GM19438 (cell line): ENCODE measurements around the gene NPC1.
"Not testable (repeated sequence)": the region's sequence is repeated elsewhere in the genome, so short reads cannot be mapped to it uniquely, and the experiment has no call there.

ENCODE experiments used
- ATAC-seq: cut with Tn5 transposase; IDR thresholded peaks from one replicate; pipeline ENCODE4 v1.9.1; 2021; ENCODE audit warnings: low read depth; ENCODE audit not compliant: unreplicated experiment

Gene NPC1

DNA sequence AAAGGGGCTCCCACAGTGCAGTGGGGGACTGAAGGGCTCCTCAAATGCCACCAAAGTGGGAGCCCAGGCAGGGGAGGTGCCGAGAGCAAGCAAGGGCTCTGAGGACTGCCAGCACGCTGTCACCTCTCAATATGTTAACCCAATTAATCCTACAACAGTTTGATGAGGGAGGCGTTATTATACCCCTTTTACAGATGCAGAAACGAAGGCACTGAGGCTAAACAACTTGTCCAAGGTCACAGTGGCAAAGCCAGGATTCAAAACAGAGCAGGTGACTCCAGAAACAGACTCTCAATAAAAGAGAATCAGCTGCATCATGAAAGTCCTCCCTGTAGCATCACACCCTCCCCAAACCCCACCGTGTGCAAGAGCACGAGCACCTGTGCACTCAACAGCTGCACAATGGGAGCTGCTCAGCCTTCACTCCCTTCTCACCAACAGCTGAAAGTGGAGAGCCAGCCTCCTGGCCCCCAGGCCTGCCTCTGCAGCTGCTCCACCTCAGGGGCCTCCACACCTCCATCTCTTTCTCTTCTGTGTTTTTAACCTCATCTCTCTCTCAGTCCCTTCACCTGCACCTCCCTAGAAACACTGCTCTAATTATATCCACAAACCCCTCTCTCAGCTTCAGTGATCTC is 8.1 kb downstream of the NPC1 start:
- no peak for ATAC-seq

DNA sequence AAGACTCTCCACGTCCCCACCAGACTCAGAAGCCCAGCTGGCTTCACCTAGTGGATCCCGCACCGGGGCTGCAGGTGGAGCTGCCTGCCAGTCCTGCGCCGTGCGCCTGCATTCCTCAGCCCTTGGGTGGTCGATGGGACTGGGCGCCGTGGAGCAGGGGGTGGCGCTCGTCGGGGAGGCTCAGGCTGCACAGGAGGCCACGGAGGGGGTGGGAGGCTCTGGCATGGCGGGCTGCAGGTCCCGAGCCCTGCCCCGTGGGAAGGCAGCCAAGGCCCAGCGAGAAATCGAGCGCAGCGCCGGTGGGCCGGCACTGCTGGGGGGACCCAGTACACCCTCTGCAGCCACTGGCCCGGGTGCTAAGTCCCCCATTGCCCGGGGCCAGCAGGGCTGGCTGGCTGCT is 8.8 kb downstream of the NPC1 start:
- not testable (repeated sequence) for ATAC-seq

- no peak for ATAC-seq
Observed at GRCh38 chr18:23575309-23575651, 11.0 kb downstream of the NPC1 start.

GRCh38 chr18:23574611-23575308 is 11.5 kb downstream of the NPC1 start:
- ATAC-seq, result no peak

GRCh38 chr18:23573626-23574431 is 12.5 kb downstream of the NPC1 start:
- no peak for ATAC-seq

- ATAC-seq, result no peak
Observed at GRCh38 chr18:23573020-23573419, 13.3 kb downstream of the NPC1 start.

GRCh38 chr18:23572570-23572969 is 13.7 kb downstream of the NPC1 start:
- no peak for ATAC-seq

DNA sequence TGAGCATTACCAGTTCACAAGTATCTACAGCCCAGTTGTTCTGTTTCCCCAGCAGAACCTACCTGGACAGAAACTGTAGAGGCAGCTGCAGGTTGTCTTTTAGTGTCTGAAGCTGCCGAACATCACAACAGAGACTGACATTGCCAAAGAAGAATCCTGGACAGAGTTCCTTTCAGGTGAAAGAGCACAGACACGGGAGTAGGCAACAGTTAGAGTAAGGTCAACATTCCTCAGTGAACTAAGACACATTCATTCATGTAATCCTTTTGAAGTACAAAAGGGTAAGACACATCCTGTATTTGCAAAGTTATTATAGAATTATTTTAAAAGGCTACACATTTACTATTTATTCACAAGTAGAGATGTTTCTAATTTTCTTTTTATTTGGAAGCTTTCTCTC is 14.3 kb downstream of the NPC1 start:
- no peak for ATAC-seq

GRCh38 chr18:23570912-23571504 is 15.3 kb downstream of the NPC1 start:
- ATAC-seq, result no peak

GRCh38 chr18:23569299-23570063 is 16.8 kb downstream of the NPC1 start:
- ATAC-seq, result no peak

DNA sequence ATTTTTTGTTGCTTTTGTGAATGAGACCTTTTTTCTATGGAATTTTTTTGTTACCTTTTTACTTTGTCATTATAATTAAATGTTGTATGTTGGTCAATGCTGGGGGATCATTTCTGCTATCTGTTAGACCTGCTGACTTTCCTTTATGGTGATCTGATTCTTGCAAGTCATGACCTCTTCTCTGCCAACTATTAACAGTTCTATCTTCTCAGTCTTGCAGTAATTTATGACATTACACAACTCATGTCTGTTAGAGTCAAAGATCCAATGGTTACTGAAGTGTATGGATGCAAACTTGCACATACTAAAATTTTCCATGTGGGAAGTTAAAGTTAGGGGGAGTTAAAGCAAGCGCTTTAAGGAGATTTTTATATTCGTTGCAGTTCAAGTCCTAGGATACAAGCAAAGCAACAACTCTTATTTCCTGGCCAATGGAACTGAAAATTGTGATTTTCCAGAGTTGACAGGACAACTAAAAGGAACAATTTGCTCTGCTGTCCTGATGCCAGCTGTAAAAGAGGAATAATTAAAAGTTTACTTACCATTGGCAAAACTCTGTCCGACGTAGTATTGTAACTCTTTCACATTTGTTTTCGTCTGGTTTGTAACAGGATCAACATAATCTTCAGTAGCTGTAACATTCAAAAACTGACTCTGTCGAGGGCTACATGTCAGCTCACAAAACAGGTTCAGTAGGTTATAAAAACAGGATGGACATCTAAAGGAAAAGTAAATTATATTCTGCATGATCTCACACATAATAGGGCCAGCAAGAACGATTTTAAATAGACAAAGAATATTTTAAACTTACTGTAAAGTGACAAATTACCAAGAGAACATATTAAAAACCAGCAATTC is 17.8 kb downstream of the NPC1 start:
- no peak for ATAC-seq

DNA sequence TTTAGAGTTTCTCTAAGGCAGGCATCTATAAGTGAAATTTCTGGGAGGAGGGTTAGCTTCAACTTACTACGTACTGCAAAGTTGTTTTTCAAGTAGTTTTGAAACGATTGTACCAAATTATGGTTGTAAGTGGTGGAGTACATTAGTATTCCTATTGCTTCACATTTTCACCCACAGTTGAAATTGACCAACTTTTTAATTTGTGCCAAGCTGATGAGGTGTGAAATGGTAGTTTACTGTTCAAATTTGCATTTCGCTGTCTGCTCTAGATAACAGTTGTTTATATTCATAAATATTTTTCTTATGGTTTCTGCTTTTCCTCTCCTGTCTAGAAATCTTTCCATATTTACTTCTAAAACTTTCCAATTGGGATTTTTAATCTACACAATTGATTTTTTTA is 18.6 kb downstream of the NPC1 start:
- ATAC-seq, result no peak

DNA sequence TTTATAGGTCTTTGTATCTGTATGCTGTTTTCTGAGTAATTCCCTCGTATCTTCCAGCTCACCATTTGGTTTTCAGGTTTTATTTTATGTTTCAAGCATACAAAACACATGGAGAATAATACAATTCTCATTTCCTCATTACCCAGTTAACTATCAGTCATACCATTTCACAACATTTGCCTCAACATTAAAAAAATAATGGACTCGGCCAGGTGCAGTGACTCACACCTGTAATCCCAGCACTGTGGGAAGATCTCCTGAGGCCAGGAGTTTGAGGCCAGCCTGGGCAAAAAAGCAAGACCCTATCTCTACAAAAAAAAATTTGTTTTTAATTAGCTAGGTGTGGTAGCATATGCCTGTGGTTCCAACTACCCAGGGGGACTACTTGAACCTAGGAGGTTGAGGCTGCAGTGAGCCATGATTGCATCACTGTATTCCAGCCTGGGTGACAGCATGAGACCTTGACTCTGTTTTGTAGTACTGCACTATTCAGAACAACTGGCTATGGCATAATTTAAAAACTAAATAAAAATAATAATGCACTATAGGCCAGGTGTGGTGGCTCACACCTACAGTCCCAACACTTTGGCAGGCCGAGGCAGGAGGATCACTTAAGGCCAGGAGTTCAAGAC is 20.3 kb downstream of the NPC1 start:
- ATAC-seq, result no peak

DNA sequence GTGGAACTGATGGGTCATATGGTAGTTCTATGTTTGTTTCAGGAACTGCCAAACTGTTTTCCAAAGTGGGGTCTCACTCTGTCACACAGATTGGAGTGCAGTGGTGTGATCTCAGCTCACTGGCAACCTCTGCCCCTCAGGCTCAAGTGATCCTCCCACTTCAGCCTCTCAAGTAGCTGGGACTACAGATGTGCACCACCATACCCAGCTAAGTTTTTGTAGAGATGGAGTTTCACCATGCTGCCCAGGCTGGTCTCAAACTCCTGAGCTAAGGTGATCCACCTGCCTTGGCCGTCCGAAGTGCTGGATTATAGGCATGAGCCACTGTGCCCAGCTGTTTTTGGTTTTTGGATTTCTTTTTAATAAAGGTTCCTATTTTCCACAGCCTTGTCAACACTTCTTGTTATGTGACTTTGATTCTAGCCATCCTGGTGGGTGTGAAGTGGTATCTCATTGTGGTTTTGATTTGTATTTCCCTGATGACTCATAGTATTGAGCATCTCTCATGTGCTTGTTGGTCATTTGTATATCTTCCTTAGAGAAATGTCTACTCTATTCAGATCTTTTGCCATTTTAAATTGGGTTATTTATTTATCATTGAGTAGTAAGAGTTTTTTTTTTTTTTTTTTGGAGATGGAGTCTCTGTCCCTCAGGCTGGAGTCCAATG is 22.8 kb downstream of the NPC1 start:
- ATAC-seq, result no peak

DNA sequence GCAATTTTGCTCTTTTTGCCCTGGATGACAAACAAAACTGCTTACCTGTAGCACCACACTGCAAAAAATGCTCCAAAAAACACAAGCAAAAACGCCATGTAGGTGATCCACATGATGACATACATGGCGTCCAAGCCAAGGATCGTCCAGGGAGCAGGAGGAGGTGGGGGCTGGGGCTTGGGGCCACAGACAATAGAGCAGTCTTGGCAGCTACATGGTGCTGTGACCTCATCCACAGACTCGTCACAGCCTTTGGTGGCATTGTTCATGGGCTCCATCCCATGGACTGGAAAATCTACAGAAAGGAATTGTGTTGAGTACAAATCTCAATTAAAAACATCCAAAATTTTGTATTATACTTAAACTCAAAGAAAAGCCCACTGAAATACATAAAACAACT is 26.1 kb downstream of the NPC1 start:
- no peak for ATAC-seq

GRCh38 chr18:23557511-23557910 is 28.8 kb downstream of the NPC1 start:
- ATAC-seq, result not testable (repeated sequence)

DNA sequence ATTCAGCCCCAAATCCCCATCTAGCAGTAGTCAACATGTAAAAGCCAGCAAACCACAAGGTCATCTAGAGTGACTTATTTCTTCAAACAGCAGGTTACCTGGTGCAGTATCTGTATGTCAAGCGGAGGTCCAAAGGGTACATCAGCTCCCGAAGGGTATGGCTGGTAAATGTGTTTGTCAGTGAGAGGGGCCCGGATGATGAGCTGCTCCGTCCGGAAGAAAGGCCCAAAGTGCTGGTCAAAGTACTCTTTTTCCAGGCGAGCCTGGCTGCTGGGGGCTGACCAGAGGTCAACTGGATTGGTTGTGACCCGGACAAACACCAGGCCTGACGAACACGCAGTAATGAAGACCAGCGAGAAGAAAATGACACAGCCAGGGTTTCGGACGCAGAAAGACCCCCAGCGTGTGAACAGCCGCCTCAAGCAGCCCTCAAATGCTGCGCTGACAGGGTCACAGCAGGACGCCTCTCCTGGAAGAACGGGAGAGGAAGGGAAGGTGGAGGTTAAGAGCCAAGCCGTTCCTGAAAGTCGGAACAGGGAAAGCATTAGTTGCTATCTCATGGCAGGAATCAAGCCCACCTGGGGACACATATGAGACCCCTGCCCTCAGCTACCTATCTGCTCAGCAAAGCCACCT is 30.0 kb downstream of the NPC1 start:
- ATAC-seq, result no peak

- ATAC-seq, result no peak
Observed at GRCh38 chr18:23553887-23554286, 32.4 kb downstream of the NPC1 start.
